Measurements from ENCODE around the gene SHANK1.

Gene SHANK1

DNA sequence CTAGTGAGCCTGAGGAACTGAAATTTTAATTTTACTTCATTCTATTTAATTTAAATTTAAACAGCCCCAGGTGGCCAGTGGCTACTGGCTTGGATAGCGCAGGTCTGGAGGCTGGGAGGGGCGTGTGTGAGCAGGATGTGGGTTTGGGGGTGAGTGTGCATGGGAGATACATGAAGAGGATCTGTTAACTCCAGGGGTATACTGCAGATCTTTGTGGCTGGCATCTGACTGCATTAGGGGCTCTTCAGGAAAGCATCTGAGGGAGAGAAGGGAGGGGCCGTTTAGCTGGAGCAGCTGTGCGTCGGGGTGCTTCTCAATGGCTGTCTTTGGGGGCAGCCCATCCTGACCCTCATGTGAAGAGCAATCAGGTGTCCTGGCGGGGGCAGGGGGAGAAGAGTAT is 6.8 kb downstream of the SHANK1 start:
- no peak overlapping the region for H3K27ac ChIP-seq (ENCODE audit: low read length)

GRCh38 chr19:50711805-50712204 is 7.8 kb downstream of the SHANK1 start:
- H3K36me3 ChIP-seq (ENCODE audit: control insufficient read depth, insufficient read depth, low read length) = no peaks in the 10 kb centered on the region
- no peaks in the 10 kb centered on the region for H3K27me3 ChIP-seq (ENCODE audit: control insufficient read depth, insufficient read depth, low read length)
- H3K9me3 ChIP-seq (ENCODE audit: control insufficient read depth, insufficient read depth, low read length) = peaks cover 39% of the 10 kb centered on the region
- no peak overlapping the region for H3K27ac ChIP-seq (ENCODE audit: low read length)
- H3K4me1 ChIP-seq (ENCODE audit: control insufficient read depth, insufficient read depth, low read length) = no peaks in the 10 kb centered on the region
- WGBS (ENCODE audit: insufficient coverage, insufficient read length) = no CpG with 5 or more reads among the region's 9 CpGs
- H3K4me3 ChIP-seq (ENCODE audit: low read length) = no peak overlapping the region
- DNase-seq (ENCODE audit: low read depth, low spot score) = no peak

More for the DNA sequence above, 6.8 kb downstream of the SHANK1 start:
- H3K9me3 ChIP-seq (ENCODE audit: control insufficient read depth, insufficient read depth, low read length) = peaks cover 37% of the 10 kb centered on the region
- no peak for DNase-seq (ENCODE audit: low read depth, low spot score)
- no peaks in the 10 kb centered on the region for H3K4me1 ChIP-seq (ENCODE audit: control insufficient read depth, insufficient read depth, low read length)
- WGBS (ENCODE audit: insufficient coverage, insufficient read length) = no CpG with 5 or more reads among the region's 6 CpGs
- H3K27me3 ChIP-seq (ENCODE audit: control insufficient read depth, insufficient read depth, low read length) = no peaks in the 10 kb centered on the region
- no peak overlapping the region for H3K4me3 ChIP-seq (ENCODE audit: low read length)
- H3K36me3 ChIP-seq (ENCODE audit: control insufficient read depth, insufficient read depth, low read length) = no peaks in the 10 kb centered on the region

DNA sequence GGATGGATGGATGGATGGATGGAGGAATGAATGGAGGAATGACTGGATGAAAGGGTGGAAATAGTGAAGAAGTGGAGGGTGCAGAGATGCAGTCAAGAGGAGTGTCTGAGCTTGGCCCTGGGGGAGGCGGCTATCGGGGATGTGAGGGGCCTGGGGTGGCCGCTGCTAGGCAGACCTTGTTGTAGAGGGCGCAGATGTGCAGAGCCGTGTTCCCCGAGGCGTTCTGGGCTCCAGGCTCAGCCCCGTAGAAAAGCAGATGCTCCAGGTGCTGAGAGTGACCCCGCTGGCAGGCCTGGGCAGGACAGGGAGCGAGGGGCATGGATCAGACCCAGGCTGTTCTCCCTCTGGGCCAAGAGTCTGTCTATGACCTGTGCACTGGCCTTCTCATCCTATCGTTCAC is 8.4 kb downstream of the SHANK1 start:
- no peak overlapping the region for H3K27ac ChIP-seq (ENCODE audit: low read length)
- WGBS (ENCODE audit: insufficient coverage, insufficient read length) = no CpG with 5 or more reads among the region's 11 CpGs
- DNase-seq (ENCODE audit: low read depth, low spot score) = no peak
- H3K36me3 ChIP-seq (ENCODE audit: control insufficient read depth, insufficient read depth, low read length) = no peaks in the 10 kb centered on the region
- H3K4me3 ChIP-seq (ENCODE audit: low read length) = no peak overlapping the region
- no peaks in the 10 kb centered on the region for H3K27me3 ChIP-seq (ENCODE audit: control insufficient read depth, insufficient read depth, low read length)
- peaks cover 39% of the 10 kb centered on the region for H3K9me3 ChIP-seq (ENCODE audit: control insufficient read depth, insufficient read depth, low read length)
- no peaks in the 10 kb centered on the region for H3K4me1 ChIP-seq (ENCODE audit: control insufficient read depth, insufficient read depth, low read length)

DNA sequence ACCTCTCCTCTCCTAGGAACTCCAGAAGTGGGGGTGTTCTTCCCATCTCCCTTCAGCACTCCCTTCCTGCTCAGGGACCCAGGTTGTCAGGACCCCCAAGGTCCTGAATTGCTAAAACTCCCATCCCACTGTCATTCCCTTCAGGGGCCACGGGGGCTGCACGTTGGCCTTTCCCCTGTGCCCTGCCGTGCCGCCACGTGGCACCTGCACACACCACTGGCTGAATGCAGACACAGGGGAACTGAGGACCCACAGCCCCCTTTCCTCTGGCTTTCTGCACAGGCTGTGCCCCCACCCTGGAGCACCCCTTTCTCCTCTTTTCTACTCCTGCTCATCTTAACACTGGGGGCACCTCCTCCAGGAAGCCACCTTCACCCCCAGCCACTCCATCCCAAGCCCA is 9.0 kb downstream of the SHANK1 start:
- Histone ChIP-seq H3K4me3 (ENCODE audit: low read length) (no peak overlapping the region), H3K36me3 (ENCODE audit: control insufficient read depth, insufficient read depth, low read length) (no peaks in the 10 kb centered on the region), H3K27ac (ENCODE audit: low read length) (no peak overlapping the region), H3K4me1 (ENCODE audit: control insufficient read depth, insufficient read depth, low read length) (no peaks in the 10 kb centered on the region), H3K9me3 (ENCODE audit: control insufficient read depth, insufficient read depth, low read length) (peaks cover 34% of the 10 kb centered on the region), H3K27me3 (ENCODE audit: control insufficient read depth, insufficient read depth, low read length) (no peaks in the 10 kb centered on the region)
- no CpG with 5 or more reads among the region's 5 CpGs for WGBS (ENCODE audit: insufficient coverage, insufficient read length)
- DNase-seq (ENCODE audit: low read depth, low spot score) = no peak

- no peak overlapping the region for H3K4me3 ChIP-seq (ENCODE audit: low read length)
- no peaks in the 10 kb centered on the region for H3K27me3 ChIP-seq (ENCODE audit: control insufficient read depth, insufficient read depth, low read length)
- peaks cover 35% of the 10 kb centered on the region for H3K9me3 ChIP-seq (ENCODE audit: control insufficient read depth, insufficient read depth, low read length)
- no peak overlapping the region for H3K27ac ChIP-seq (ENCODE audit: low read length)
- H3K36me3 ChIP-seq (ENCODE audit: control insufficient read depth, insufficient read depth, low read length) = no peaks in the 10 kb centered on the region
- WGBS (ENCODE audit: insufficient coverage, insufficient read length) = no CpG with 5 or more reads among the region's 10 CpGs
- H3K4me1 ChIP-seq (ENCODE audit: control insufficient read depth, insufficient read depth, low read length) = no peaks in the 10 kb centered on the region
- DNase-seq (ENCODE audit: low read depth, low spot score) = no peak
Measured at GRCh38 chr19:50710094-50710493, 9.5 kb downstream of the SHANK1 start.

DNA sequence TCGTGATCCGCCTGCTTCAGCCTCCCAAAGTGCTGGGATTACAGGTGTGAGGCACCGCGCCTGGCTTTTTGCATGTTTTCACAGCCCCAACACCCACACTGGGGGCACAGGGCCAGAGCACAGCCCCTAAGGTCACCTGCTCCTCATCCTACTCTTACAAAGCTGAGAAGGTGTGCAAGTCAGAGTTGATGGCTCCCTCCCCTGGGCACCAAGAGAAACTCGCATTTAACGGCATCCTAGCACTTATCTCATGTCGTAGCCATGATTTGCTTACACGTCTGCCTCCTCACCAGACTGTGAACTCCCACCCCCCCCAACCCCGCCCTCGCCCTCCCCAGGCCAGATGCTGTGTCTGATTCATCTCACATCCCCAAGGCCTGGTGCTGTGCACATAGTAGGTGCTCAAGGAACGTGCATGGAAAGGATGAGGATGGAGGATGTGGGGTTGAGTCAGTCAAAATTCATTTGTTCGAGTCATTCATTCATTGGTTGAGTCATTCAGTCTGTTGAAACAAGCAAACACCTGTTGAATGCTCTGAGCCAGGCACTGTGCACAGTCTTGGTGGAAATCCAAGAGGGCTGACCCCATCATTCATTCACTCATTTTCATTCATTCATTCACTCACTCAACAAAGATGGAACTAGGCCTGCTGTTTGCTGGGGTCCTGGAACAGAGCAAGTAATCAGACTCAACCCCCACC is 11.3 kb downstream of the SHANK1 start:
- WGBS (ENCODE audit: insufficient coverage, insufficient read length) = no CpG with 5 or more reads among the region's 12 CpGs
- DNase-seq (ENCODE audit: low read depth, low spot score) = no peak
- Histone ChIP-seq H3K27me3 (ENCODE audit: control insufficient read depth, insufficient read depth, low read length) (no peaks in the 10 kb centered on the region), H3K4me1 (ENCODE audit: control insufficient read depth, insufficient read depth, low read length) (no peaks in the 10 kb centered on the region), H3K9me3 (ENCODE audit: control insufficient read depth, insufficient read depth, low read length) (peaks cover 35% of the 10 kb centered on the region), H3K36me3 (ENCODE audit: control insufficient read depth, insufficient read depth, low read length) (no peaks in the 10 kb centered on the region), H3K4me3 (ENCODE audit: low read length) (no peak overlapping the region), H3K27ac (ENCODE audit: low read length) (no peak overlapping the region)

- Histone ChIP-seq H3K27me3 (ENCODE audit: control insufficient read depth, insufficient read depth, low read length) (no peaks in the 10 kb centered on the region), H3K4me3 (ENCODE audit: low read length) (no peak overlapping the region), H3K4me1 (ENCODE audit: control insufficient read depth, insufficient read depth, low read length) (no peaks in the 10 kb centered on the region), H3K36me3 (ENCODE audit: control insufficient read depth, insufficient read depth, low read length) (no peaks in the 10 kb centered on the region), H3K27ac (ENCODE audit: low read length) (no peak overlapping the region), H3K9me3 (ENCODE audit: control insufficient read depth, insufficient read depth, low read length) (peaks cover 39% of the 10 kb centered on the region)
- no peak for DNase-seq (ENCODE audit: low read depth, low spot score)
- no CpG with 5 or more reads among the region's 5 CpGs for whole genome bisulfite sequencing (ENCODE audit: insufficient coverage, insufficient read length)
Measured at GRCh38 chr19:50706387-50706786, 13.2 kb downstream of the SHANK1 start.

DNA sequence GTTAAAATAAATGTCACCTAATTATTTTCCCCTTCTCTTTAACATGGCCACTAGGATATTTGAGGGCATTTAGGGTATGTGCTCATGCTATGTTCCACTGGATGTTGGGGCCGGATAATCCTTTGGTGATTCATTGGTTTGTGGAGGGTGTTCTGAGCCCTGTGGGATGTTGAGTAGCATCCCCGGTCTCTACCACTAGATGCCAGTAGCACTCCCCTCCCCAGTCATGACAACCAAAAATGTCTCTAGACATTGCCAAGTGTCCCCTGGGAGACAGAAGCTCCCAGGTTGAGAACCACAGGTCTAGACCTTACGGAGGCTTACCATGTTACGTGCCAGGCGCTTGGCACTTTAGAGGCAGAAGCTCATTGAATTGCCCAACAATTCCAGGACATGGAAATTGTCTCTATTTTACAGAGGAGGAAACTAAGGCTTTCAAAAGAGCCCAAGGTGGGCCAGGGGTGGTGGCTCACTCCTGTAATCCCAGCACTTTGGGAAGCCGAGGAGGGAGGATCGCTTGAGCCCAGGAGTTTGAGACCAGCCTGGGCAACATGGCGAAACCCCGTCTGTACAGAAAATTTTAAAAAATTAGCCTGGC is 14.1 kb downstream of the SHANK1 start:
- WGBS (ENCODE audit: insufficient coverage, insufficient read length) = no CpG with 5 or more reads among the region's 9 CpGs
- no peak overlapping the region for H3K27ac ChIP-seq (ENCODE audit: low read length)
- no peaks in the 10 kb centered on the region for H3K27me3 ChIP-seq (ENCODE audit: control insufficient read depth, insufficient read depth, low read length)
- no peak for DNase-seq (ENCODE audit: low read depth, low spot score)
- peaks cover 31% of the 10 kb centered on the region for H3K9me3 ChIP-seq (ENCODE audit: control insufficient read depth, insufficient read depth, low read length)
- H3K4me1 ChIP-seq (ENCODE audit: control insufficient read depth, insufficient read depth, low read length) = no peaks in the 10 kb centered on the region
- H3K36me3 ChIP-seq (ENCODE audit: control insufficient read depth, insufficient read depth, low read length) = no peaks in the 10 kb centered on the region
- no peak overlapping the region for H3K4me3 ChIP-seq (ENCODE audit: low read length)

GRCh38 chr19:50703915-50704796 is 15.4 kb downstream of the SHANK1 start:
- H3K9me3 ChIP-seq (ENCODE audit: control insufficient read depth, insufficient read depth, low read length) = peaks cover 28% of the 10 kb centered on the region
- no peaks in the 10 kb centered on the region for H3K27me3 ChIP-seq (ENCODE audit: control insufficient read depth, insufficient read depth, low read length)
- WGBS (ENCODE audit: insufficient coverage, insufficient read length) = no CpG with 5 or more reads among the region's 22 CpGs
- DNase-seq (ENCODE audit: low read depth, low spot score) = no peak
- H3K36me3 ChIP-seq (ENCODE audit: control insufficient read depth, insufficient read depth, low read length) = no peaks in the 10 kb centered on the region
- no peaks in the 10 kb centered on the region for H3K4me1 ChIP-seq (ENCODE audit: control insufficient read depth, insufficient read depth, low read length)
- H3K27ac ChIP-seq (ENCODE audit: low read length) = no peak overlapping the region
- no peak overlapping the region for H3K4me3 ChIP-seq (ENCODE audit: low read length)

DNA sequence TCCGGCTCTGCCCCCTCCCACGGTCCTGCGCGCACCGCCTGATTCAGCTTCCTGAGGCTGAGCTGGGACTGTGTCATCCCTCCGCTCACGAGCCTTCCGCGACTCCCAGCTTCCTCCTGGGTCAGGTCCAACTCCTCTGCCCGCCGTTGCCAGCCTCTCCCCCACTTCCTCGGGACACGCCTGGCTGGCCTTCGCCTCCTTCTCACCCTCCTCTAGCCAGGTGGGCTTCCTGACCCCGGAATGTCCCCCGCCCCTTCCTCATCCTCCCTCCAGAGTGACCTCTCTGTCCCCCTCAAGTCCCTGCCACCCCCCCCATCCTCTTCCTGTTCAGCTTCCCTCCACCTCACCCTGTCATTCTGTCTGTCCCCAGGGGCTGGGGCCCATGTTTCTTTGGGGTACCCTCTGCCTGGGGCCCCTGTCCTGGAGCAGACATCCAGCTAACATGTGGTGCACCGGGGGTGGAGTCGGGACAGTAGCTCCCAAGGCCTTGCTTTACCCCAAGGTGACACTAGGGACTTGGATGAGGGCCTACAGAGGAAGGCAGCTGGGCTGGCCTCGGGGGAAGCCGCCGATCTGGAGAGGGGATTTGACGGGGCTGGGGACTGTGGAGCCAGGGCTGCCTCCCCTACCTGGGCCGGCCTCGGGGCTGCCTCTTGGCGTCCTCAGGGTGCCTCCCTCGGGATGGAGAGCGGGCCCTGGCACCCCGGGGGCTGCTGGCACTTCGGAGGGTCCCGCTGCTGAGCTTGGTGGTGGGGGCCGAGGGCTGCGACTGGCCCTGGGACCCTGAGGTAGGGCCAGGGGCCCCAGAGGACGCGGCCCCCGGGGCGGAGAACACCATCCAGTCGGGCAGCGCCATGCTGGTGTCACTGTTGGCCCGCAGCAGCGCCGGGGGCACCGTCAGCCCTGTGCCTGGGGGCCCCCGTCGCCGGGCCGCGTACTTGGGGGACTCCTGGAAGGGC is 16.5 kb downstream of the SHANK1 start:
- Histone ChIP-seq H3K4me3 (ENCODE audit: low read length) (no peak overlapping the region), H3K4me1 (ENCODE audit: control insufficient read depth, insufficient read depth, low read length) (no peaks in the 10 kb centered on the region), H3K27ac (ENCODE audit: low read length) (no peak overlapping the region), H3K36me3 (ENCODE audit: control insufficient read depth, insufficient read depth, low read length) (no peaks in the 10 kb centered on the region), H3K27me3 (ENCODE audit: control insufficient read depth, insufficient read depth, low read length) (no peaks in the 10 kb centered on the region), H3K9me3 (ENCODE audit: control insufficient read depth, insufficient read depth, low read length) (peaks cover 29% of the 10 kb centered on the region)
- no peak for DNase-seq (ENCODE audit: low read depth, low spot score)
- WGBS (ENCODE audit: insufficient coverage, insufficient read length) = no CpG with 5 or more reads among the region's 47 CpGs

Measured in iPS DF 6.9 (cell line).